Limb (tissue), 2 donors: ENCODE measurements around the gene SP9.
A peak's percentile ranks its signal among the peaks of the same experiment; 100 is the strongest.

ENCODE experiments used
- DNase-seq, 2 donors: peaks; one replicate each; pipeline ENCODE4 v3.0.0-alpha.2; 2016; ENCODE audit errors: extremely low spot score in 2 of 2

Gene SP9

DNA sequence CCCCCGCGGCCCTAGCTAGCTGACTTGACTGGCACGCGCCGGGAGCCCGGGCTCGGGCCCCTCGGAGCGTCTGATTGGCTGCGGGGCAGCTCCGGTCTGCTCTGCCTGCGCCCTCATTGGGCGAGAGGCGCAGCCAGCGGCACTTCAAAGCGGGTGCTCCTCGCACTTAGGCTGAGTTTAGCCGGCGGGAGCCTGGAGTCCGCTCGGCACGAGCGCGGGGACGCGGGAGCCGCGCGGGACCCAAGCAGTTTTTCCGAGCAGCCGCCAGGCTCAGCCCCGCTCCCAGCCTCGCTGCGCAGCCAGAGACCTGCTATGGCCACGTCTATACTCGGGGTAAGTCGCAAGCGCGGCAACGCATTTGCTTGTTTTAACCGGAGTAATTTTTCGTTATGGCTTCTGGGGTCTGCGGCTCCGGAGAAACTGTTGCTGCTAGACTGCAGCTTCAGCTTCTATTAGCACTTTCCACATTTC is at the start of gene SP9:
SP9 (plus strand) TSS at position 174 of the 471 bp plus-strand sequence; CDS start at position 313, 139 bp downstream.
- DNase-seq: peak; percentile 75 to 80

DNA sequence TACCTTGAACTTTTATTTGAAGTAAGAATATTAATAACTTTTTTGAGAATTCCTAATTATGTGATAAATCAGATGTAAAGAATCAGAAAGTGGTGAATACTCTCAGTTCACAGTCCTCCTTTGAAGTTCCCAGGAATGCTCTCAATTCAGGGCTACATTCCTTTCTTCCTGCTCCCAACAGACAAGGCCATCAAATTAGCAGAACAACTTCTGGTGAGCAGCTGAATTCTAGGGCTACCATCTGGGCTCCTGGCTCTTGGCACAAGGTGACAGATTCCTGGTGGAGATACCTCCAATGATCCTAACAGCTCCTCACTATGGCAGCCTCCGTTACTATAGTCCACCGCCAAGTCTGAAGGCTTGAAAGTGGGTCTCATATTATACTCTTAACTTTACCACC is 48.6 kb upstream of the SP9 start:
- DNase-seq: no peak

DNA sequence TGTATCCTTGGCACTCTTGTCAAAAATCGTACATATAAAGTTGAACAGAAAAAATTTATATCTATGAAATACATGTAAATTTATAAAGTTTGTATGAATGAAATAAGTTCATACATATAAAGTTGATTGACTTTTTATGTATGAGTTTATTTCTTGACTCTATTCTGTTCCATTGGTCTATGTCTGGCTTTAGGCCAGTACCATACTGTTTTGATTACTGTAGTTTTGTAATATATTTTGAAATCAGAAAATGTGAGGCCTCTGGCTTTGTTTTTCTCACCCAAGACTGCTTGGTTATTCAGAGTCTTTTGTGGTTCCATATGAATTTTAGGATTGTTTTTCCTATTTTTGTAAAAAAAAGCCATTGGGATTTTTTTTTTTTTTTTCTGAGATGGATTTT is 41.8 kb upstream of the SP9 start:
- no peak for DNase-seq

DNA sequence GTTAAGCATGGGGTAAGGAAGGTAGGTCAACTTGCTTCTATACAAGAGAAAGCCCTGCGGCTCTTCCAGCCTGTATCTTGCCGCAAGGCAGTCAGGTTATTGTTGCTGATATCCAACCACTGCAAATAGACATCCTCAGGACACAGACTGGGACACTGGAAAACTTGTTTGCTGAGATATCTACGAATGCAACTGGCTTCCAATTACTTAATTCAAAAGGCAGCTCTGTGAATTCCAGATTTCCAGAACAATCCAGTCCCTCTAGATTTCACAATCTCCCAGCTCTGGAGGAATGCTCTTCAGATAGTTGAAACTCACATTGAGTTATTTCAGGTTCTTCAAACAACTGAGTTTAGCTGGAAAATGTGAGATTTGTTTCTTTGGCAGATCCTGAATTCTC is 34.6 kb upstream of the SP9 start:
- DNase-seq: no peak

DNA sequence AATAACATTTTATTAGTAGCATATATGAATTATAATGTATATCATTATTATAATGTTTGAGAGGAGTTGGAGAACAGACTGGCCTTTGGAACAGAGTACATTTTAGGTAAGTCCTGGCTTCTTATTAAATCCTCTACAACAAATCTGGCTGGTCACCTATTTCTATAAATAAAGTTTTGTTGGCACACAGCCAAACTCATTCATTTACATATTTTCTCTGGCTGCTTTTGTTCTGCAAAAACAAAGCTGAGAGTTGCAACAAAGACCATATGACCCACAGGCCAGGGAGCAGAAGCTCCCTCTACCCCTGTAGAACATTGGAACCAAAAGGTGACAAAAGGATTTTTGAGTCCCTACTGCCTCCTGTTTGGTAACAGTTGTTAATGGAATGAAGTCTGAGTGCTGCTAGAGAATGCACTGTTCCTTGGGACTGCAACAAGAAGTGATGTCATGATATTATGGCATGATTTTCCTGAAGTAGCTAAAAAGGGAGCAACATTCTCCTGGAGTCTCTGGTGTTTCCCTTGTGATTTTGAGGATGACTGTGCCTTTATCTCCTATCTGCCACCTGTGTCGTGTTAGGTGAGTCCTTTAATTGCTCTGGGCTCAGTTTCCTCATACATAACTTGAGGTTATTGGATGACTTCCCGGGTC is 22.0 kb upstream of the SP9 start:
- no peak for DNase-seq

DNA sequence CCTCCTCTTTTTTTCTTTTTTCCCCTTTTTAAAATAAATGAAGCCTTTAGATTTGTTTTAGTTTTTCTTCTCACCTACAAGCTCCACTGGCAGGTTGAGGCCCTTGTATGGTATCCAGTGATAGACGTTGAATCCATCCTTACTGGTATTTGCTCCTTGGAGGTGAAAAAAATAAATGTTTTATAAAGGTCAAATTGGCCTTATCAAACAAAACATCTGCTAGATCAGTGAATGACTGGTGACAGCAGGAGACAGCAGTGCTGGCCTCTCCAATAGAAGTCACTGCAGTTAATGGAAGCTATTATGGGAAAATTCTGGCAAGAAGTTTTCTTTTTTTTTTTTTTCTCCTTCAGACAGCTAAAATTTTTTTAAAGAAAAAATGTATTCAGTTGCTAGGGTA is 12.6 kb upstream of the SP9 start:
- DNase-seq: no peak

DNA sequence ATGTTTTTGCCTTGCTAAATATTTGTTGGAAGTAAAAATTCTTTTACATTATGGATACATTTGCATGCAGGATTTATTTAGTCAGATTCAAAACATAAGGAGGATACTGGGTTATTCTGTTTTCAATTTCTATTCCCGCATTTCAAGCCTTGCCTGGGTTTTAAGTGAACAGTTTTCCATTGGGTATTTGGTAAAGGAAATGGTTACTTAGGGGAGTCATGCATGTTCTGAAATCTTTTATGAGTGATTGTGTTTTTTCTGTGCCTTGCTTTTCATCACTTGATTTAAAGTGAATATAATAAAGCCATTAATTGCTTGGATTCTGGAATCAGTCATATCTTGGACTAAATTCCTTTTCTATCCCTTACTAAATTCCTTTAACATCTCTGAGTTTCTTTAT is 12.0 kb upstream of the SP9 start:
- no peak for DNase-seq

DNA sequence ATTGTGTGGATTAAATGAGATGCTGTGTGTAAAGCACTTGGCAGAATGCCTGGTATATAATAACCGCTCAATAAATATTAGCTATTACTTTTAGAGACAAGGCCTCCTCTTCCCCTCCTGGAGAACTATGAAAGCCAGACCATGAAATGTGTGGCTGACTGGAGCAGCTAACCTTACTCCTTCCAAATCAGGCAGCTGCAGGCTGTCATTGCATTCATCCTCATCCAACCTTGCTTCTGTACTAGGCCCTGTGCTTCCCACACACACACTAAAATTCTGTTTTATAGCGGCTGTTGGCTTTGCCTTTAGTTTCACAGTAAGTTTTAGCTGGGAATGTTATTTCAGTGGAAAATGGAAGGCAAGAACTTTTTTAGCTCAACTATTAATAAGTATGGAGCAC is 10.2 kb upstream of the SP9 start:
- DNase-seq: no peak

DNA sequence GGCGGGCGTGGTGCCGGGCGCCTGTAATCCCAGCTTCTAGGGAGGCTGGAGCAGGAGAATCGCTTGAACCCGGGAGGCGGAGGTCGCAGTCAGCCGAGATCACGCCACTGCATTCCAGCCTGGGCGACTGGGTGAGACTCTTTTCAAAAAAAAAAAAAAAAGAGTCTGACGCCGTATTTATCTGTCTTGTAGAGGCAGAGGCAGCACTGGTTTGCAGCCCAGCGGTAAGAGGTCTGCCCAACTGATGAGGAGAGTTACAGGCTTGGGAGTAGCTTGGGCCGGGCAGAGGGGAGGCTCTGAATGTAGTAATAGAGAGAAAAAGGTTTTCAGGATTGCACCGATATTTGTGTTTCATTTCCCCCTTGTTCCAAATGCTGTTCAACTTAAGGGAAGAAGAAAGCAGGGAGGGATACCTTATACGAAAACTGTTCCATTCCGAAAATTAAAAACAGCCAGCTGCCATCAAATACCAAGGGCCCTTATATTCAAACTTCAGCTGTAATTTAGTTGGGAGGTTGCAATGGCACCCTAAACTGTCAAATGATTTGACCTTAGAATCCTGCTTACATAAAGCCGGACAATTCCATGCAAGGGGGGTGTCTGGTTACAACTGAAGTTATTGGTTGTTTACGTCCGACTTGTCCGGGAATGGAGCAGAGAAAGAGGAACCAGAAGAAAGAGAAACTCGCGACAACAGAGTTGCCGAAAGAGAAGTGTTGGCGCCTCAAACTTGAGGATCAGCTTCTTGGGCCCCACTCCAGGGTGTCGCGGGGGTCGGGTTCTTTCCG is 9.2 kb upstream of the SP9 start:
- no peak for DNase-seq

DNA sequence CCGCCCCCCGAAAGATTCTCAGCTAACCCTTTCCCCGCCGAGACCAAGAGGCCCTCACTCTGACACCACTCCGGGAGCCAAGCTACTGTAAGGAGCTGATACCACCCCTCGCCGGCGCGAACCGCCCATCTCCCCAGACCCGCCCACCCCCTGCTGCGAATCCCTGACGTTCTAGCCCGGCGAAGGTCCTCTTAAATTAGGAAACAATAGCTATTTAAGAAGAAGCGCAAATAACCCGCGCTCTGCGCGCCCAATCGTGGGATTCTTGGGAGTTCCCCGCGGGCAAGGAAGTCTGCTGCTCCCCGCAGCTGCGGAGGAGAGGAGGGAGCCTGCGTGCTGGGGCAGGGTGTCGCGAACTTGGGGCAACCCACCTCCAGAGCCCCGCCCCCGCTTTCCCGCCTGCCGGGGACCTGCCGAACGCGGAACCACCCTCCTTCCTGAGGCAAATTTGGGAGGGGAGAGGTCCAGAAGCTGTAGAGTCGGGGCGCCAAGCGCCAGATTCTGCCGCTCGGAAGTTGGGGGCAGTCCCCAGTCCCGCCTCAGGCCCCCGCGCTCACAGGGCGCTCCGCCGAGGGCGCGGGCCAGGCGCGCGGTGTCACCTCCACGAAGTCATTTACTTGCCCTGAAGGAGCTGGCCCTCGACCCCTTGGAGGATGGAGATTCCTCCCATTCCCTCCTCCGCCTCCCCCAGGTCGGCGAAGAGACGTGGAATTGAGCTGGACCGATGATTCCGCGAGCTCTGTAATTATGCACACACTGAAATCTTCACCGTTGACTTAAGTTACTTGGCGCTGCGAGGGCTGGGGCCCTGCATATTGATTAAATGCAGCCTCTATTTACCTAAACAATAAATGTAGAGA is 8.4 kb upstream of the SP9 start:
- DNase-seq: peak in 1 of 2 donors; percentile 64

DNA sequence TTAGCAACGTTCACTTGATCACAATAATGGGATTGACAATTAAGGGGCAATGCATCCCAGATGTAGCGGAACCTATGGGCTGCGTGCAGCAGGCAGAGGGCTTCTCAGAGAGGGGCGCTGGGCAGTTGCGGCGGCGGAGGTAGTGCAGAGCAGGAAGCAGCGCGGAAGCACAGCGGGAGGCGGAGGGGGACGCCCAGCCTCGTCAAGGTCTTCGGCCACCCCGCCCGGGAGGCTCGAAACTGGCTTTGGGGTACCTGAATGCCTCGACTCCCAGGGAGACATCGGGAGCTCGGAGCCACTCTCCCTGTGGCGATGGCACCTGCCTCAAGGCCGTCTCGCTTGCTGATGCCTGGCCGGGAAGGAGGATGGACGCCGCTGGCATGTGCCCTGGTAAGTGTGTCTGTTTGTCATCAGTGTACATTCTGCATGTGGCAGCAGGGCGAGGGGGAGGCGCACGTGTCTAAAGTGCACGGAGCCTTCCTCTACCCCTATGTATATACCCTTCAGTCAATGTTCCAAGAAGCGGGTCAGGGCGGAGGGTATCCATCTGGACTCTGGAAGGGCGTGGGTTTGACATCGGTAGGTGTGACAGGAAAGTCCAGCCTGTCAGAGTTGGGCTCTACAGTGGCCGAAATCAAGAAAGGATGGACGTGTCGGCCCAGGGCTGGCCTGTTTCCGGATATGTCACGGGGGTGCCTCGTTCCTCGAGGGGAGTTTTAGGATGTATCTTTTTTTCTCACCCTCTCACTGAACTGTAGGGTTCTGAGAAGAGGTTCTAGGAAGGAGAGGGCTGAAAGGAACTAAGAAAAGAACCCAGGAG is 7.5 kb upstream of the SP9 start:
- peak in 1 of 2 donors; percentile 52 for DNase-seq

DNA sequence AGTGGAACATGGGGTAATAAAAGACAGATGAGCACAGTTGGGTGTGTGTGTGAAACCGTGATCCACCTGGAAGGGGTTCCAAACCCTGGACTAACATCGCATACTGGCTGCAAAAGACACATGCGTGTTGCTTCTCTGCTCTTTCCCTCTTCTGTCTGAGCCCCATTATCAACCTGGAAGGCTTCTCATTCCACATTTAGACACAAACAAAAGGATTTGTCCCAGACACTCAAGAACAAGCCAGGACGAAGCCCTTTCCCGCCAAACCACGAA is 7.0 kb upstream of the SP9 start:
- no peak for DNase-seq

DNA sequence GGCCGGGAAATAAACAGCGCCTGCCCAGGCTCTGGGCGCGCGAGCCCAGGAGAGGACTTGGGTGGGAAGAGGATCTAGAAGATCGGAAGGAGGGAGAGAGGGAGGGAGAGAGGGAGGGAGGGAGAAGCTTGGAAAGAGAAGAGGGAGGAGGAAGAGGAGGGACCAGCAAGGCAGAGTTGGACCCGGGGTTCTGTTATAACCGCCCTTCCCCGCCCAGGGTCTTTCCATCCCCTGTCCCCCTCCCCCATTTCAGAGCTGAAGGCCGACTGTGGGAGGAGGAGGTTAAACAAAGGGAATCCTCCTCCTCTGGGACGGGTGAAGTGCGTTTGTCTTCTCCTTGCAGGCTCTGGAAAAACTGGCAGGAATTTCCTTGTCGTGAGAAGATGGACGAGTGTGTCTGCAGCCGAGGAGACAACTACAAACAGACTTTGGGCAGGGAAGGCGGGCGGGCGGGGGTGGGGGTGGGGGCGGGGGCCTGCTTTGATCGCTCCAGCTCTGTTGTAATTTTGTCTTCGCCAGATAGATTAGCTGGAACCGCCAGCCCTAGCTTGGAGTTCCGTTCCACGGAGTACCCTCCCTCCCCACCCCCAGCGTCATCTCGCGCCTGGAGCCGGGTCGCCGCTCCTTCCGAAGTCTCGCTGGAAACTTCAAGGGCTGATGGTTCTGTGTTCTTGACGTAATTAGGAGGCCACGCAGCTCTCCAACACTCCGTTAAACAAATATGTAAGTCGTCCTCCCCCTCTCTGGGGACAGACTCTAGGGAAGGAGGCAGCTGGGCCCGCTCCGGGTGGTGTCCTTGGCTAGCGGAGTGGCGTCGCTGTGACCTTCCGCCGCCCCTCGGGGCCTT is 6.4 kb upstream of the SP9 start:
- peak in 1 of 2 donors; percentile 55 for DNase-seq

DNA sequence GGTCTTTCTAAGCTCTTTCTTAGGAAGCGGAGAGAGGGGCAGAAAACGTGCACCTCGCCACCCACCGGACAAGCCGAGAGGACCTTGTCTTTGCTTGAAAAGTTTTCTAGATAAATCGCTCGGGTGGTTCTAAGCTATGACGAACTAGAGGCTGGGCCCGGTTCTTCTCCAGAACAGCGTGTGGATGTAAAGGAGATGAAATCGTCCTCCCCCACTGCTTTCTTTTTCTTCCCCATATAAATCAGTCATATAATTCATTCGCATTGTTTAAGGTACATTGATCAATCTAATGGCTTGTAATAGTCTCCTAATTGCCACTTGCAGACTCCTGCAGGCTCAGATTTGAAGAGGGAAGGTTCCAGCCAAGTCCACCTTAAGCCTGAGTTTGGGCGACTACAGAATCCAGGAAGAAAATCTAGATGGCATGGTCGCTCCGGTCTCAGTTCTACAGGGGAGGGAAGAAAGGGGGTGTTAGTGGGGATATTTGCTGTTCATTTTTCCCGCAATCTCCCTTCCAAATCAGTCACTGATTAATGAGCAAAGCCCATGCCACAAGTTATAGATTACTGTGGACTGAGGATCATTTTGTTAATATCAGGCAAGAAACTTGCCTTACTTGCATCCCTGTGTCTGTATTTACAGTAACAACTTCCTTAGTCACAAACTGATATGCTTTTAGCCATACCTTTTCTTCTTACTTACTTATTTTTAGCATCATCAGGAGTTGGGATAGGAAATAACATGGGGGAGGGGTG is 5.6 kb upstream of the SP9 start:
- DNase-seq: no peak

DNA sequence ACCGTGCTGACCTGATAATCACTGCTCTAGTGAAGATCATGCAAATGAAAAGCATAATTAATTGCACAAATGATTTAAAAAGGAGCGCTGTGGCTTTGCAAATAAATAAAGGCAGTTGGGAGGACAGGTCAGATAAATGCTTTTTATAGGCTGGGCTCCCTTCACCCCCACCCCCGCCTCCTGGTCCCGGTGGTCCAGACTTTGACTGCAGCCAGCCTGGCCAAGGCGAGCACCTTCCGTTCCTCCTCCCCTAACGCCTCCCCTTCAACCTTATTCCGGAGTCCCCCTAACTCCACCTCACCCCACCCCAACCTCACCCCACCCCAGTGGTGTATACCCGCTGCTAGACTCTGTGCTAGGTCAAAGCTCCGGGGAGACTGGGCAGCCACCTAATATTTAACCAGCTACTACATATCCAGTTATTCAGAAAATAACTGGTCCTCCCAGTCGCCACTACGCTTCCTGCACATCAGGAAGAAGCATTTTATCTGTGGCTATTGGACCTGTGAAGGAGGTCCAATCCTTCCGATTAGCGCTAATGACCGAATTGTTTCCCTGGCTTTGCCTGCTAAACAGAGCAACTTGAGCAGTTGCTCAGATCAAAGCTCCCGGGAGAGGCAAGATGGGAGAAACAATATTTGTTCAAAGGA is 3.7 kb upstream of the SP9 start:
- DNase-seq: peak in 1 of 2 donors; percentile 39

DNA sequence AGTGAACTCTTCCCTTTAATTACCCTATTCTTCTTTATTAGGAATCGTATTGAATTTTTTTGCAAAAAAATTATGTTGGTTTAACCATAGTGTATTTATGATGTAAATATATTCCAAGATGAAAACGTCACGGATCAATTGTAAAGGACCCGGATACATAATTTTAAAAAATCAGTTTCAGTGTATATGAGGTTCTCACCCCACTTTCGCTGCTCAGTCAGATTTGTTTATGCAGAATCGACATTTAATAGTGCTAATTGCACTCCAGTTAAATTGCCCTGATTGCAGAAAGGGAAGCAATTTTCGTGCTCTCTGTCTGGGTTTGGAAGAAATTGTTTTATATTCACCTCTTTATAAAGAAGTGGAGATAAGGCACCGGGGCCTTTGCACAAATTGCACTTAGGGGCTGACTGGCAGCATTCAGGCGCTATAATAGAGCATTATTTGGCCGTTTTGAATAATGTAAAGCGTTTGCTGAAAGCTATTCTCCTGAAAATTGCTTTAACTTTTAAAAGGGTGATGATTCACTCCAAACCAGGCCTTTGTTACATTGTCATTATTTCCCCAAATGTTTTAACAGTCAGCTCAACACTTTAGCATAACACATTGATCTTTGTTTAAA is 3.0 kb upstream of the SP9 start:
- no peak for DNase-seq

DNA sequence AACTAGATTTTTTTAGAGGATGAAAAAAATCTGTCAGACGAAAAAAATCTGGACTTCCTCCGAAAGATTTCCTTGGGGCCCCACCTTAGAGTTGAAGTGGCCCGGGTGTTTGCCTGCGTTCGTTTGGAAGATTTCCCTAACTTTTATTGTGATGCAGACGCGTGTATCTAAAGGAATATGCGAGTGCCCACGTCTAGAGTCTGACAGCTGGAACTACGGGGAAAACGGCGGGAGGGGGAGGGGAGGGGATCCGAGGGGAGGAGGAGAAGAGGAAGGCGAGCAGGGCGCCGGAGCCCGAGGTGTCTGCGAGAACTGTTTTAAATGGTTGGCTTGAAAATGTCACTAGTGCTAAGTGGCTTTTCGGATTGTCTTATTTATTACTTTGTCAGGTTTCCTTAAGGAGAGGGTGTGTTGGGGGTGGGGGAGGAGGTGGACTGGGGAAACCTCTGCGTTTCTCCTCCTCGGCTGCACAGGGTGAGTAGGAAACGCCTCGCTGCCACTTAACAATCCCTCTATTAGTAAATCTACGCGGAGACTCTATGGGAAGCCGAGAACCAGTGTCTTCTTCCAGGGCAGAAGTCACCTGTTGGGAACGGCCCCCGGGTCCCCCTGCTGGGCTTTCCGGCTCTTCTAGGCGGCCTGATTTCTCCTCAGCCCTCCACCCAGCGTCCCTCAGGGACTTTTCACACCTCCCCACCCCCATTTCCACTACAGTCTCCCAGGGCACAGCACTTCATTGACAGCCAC is 2.4 kb upstream of the SP9 start:
- peak in 1 of 2 donors; percentile 62 for DNase-seq

DNA sequence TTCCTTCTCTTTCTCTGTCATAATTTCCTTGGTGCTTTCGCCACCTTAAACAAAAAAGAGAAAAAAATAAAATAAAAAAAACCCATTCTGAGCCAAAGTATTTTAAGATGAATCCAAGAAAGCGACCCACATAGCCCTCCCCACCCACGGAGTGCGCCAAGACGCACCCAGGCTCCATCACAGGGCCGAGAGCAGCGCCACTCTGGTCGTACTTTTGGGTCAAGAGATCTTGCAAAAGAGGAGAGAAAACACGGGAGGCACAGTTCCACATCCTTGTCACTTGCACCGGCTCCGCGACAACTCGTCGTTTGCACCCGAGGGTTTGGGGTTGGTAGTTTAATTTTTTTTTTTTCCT is 1.8 kb upstream of the SP9 start:
- DNase-seq: no peak
